Spleen (tissue), 7 donors: ENCODE results near the gene SH3GLB1.

Experiments
- CTCF ChIP-seq, 11 experiments: fragments of 200-600 bp in 7 of 11; fragments of 450-650 bp in 4 of 11; sonication (generic) in 4 of 11; IDR thresholded peaks in 8 of 11; conservative IDR thresholded peaks in 3 of 11; 1 replicate in 7 of 11; 2 replicates in 4 of 11; pipeline versions ENCODE4 v1.4.0 to v1.8.0; 2016 to 2021; ENCODE audit warnings: antibody characterized with exemption in 11 of 11, inconsistent platforms in 4 of 11, mild to moderate bottlenecking in 1 of 11
- POLR2A ChIP-seq, 3 donors: fragments of 450-650 bp; IDR thresholded peaks; one replicate each; pipeline ENCODE4 v1.5.1; 2017; ENCODE audit warnings: antibody characterized with exemption in 3 of 3, mild to moderate bottlenecking in 1 of 3
- POLR2AphosphoS5 ChIP-seq, 3 donors: sonication (generic); formaldehyde crosslinking; IDR thresholded peaks; one replicate each; pipeline ENCODE4 v1.5.1; 2017; ENCODE audit warnings: antibody characterized with exemption in 3 of 3
- donor health status: DM: no; HTN: no; CAD: no; lungs with moderate emphysema.
- donor health status: DM: no; HTN: no; CAD: no.
- donor health status: DM: no; HTN: no; CAD: no.

GRCh38 chr1:86666368-86666767 lies 38.0 kb upstream of the SH3GLB1 start:
- TF ChIP-seq CTCF (IDR thresholded peaks at IDR 0.05 in 8 of 11, conservative IDR thresholded peaks at IDR 0.05 in 3 of 11) (no peak), POLR2A (IDR thresholded peaks at IDR 0.05) (no peak), POLR2AphosphoS5 (IDR thresholded peaks at IDR 0.05) (no peak)
